Calu3 (cell line): Measurements from ENCODE around the gene MYO9B. TPM values are rescaled to one million over a fixed set of nuclear protein-coding genes. Genes with fewer than 3 reads are reported as not detected.

Experiments used
- BruUV-seq: library from RNA; stranded (reverse); fragments of 400-500 nt; replicated peaks from 2 replicates; lab custom pipeline; 2021; lab: Mats Ljungman, UMichigan
- CTCF ChIA-PET: fragments of 300-600 bp; sonication (Branson Sonifier 250); formaldehyde crosslinking; loops from one replicate; lab custom pipeline; 2022; ENCODE audit warnings: antibody characterized with exemption; lab: Charles Lee
- DNase-seq: peaks from one replicate; pipeline ENCODE4 v3.0.0; 2022
- H3K27ac Mint-ChIP-seq: one replicate; pipeline ENCODE4 v1.8.0; 2022; ENCODE audit warnings: mixed read lengths; ENCODE audit not compliant: unreplicated experiment
- H3K27me3 Mint-ChIP-seq: one replicate; pipeline ENCODE4 v1.8.0; 2022; ENCODE audit warnings: mixed read lengths; ENCODE audit not compliant: unreplicated experiment
- H3K36me3 Mint-ChIP-seq: one replicate; pipeline ENCODE4 v1.8.0; 2022; ENCODE audit warnings: mild to moderate bottlenecking, moderate library complexity, mixed read lengths; ENCODE audit not compliant: insufficient read depth, unreplicated experiment
- H3K4me1 Mint-ChIP-seq: one replicate; pipeline ENCODE4 v1.8.0; 2022; ENCODE audit warnings: mild to moderate bottlenecking, low read depth, mixed read lengths; ENCODE audit not compliant: unreplicated experiment
- H3K4me3 Mint-ChIP-seq: one replicate; pipeline ENCODE4 v1.8.0; 2022; ENCODE audit warnings: mild to moderate bottlenecking, low read depth, moderate library complexity, mixed read lengths; ENCODE audit not compliant: unreplicated experiment
- H3K9me3 Mint-ChIP-seq: one replicate; pipeline ENCODE4 v1.8.0; 2022; ENCODE audit warnings: low read depth, mixed read lengths; ENCODE audit not compliant: unreplicated experiment
- intact Hi-C: fragments of 100-400 bp; cut with micrococcal nuclease; formaldehyde crosslinking; loops from one replicate; pipeline ENCODE4 v1.10.0; 2022; ENCODE audit not compliant: unreplicated experiment
- total RNA-seq: library from RNA; stranded (reverse); gene quantifications from 2 replicates; pipeline ENCODE4 v1.2.3, GENCODE V29; 2022
- TF ChIP-seq, protein P1 (sequence below): fragments of 200-600 bp; IDR thresholded peaks from one replicate; pipeline ENCODE4 v1.8.0; 2022; ENCODE audit warnings: antibody characterized with exemption; ENCODE audit not compliant: unreplicated experiment

MYO9B gene
- total RNA-seq, 1 experiment from 2014 or later = 38.4 TPM

DNA sequence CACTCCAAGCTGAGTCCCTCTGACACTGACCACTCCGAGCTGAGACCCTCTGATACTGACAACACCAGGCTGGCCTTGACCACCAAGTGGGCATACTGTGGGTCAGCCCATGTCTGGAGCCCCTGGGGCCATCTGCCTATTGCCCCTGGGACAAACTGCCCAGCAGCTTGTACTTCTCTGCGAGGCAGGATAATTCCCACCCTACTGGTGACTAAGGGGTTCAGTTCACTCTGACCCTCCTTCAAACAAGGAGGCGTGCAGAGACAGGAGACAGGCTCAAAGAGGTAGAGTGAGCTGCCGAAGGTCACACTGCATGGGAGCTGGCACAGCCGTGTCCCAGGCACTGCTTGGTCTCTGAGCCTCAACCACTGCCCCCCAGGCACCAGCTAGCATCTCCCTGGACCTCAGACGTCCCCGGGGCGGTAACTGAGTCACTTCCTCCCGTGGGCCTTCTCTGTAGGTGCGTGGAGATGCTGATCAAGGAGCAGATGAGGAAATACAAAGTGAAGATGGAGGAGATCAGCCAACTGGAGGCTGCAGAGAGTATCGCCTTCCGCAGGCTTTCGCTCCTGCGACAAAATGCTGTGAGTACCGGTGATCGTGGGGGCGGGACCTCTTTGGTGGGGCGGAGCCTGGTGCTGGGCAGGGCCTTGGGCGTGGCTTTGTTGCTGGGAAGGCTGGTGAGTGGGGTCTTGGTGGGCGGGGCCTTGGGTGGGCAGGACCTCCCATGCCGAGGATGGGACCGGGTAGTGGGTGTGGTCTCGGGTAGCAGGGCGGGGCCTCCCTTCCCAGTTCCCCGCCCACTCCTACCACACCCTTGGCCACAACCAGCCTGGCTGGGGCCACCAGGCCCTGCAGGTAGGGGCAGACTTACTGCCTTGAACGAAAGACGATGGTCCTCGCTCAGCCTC is 133.8 kb downstream of the MYO9B start:
- Mint-ChIP-seq H3K27me3 (no peaks in the 10 kb centered on the region), H3K4me1 (no peaks in the 10 kb centered on the region), H3K36me3 (peaks cover 28% of the 10 kb centered on the region), H3K27ac (no peak overlapping the region), H3K9me3 (no peaks in the 10 kb centered on the region), H3K4me3 (no peak overlapping the region)
- intact Hi-C loops = loop anchor here (5.0 kb wide), 1 partner anchor 73 kb away; the partner anchor contains the start of gene ANKLE1
- peak; percentile 13 for DNase-seq
- TF ChIP-seq, protein P1, sequence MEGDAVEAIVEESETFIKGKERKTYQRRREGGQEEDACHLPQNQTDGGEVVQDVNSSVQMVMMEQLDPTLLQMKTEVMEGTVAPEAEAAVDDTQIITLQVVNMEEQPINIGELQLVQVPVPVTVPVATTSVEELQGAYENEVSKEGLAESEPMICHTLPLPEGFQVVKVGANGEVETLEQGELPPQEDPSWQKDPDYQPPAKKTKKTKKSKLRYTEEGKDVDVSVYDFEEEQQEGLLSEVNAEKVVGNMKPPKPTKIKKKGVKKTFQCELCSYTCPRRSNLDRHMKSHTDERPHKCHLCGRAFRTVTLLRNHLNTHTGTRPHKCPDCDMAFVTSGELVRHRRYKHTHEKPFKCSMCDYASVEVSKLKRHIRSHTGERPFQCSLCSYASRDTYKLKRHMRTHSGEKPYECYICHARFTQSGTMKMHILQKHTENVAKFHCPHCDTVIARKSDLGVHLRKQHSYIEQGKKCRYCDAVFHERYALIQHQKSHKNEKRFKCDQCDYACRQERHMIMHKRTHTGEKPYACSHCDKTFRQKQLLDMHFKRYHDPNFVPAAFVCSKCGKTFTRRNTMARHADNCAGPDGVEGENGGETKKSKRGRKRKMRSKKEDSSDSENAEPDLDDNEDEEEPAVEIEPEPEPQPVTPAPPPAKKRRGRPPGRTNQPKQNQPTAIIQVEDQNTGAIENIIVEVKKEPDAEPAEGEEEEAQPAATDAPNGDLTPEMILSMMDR = no peak
- CTCF ChIA-PET = no interaction called here
- no TSS peak for BruUV-seq

DNA sequence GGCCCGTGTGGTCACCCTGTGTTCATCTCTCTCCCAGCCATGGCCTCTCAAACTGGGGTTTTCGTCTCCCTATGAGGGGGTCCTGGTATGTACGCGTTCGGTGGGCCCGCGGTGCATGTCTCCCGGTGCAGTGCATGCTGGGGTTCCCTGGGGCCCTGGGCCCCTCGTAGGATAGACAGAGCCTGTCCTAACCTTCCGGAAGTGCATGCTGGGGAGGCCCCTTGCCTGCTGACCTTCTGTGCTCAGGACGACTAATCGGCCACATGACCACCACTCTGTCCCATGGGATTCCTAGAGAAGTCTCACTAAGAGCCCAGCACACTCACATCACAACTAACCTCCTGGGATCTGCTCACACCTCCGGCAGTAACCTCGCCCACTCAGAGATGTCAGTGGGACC is 134.7 kb downstream of the MYO9B start:
- CTCF ChIA-PET = no interaction called here
- Mint-ChIP-seq H3K4me1 (no peaks in the 10 kb centered on the region), H3K4me3 (no peak overlapping the region), H3K36me3 (peaks cover 35% of the 10 kb centered on the region), H3K9me3 (no peaks in the 10 kb centered on the region), H3K27me3 (no peaks in the 10 kb centered on the region), H3K27ac (no peak overlapping the region)
- BruUV-seq = no TSS peak
- TF ChIP-seq, protein P1 = no peak
- intact Hi-C loops = no loop called here
- no peak for DNase-seq

DNA sequence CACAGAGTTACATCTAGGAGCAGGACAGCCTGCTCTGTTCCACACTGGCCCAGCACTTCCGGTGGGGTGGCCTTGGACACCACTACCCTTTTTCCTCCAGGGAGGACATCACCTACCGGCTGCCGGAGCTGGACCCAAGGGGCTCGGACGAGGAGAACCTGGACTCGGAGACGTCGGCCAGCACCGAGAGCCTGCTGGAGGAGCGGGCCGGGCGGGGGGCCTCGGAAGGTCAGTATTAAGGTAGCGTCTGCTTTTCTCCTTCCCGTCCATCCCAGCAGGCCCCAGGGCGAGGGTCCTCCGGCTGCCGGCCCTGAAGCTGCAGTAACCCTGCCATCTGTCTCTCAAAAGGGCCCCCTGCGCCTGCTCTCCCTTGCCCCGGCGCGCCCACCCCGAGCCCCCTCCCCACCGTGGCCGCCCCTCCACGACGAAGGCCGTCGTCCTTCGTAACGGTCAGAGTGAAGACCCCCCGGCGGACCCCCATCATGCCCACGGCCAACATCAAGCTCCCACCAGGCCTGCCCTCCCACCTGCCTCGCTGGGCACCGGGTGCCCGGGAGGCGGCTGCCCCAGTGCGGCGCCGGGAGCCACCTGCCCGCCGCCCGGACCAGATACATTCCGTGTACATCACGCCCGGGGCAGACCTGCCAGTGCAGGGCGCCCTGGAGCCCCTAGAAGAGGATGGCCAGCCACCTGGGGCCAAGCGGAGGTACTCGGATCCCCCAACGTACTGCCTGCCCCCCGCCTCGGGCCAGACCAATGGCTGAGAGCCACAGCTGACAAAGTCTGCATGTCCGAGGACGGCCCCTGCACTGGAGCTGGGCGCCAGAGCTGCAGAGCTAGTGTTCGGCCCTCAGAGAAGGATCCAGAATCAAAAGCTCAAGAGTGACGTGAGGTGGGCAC is 136.2 kb downstream of the MYO9B start:
- CTCF ChIA-PET = interaction anchor here (0.5 kb wide), 1 partner anchor 1595 kb away, joined by 3 read pairs; no protein-coding TSS in a partner anchor
- BruUV-seq = no TSS peak
- Mint-ChIP-seq H3K36me3 (peaks cover 38% of the 10 kb centered on the region), H3K9me3 (no peaks in the 10 kb centered on the region), H3K4me3 (no peak overlapping the region), H3K4me1 (no peaks in the 10 kb centered on the region), H3K27ac (no peak overlapping the region), H3K27me3 (no peaks in the 10 kb centered on the region)
- no peak for DNase-seq
- intact Hi-C loops = no loop called here
- TF ChIP-seq, protein P1 = no peak

DNA sequence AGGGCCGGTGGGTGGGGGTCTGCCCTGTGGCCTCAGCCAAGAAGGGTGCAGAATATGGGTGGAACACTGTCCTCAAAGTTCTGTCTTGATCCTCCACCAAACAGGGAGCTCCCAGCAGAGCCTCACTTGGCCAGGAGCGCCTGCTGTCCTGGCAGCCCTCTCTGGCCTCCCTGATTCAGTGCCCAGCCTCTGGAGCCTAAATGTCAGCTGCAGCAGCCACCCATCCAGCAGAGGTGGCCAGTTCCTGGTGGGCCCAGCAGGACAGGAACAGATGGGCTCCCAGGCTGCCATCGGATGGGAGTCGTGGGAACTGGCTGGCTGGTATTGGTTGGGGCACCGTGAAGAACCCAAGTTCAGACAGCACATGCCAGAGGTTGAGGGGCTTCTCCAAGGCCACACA is 137.8 kb downstream of the MYO9B start:
- CTCF ChIA-PET = no interaction called here
- H3K4me1 Mint-ChIP-seq = no peaks in the 10 kb centered on the region

More for the DNA sequence above, 137.8 kb downstream of the MYO9B start:
- Mint-ChIP-seq H3K9me3 (no peaks in the 10 kb centered on the region), H3K27me3 (no peaks in the 10 kb centered on the region), H3K4me3 (no peak overlapping the region), H3K36me3 (peaks cover 47% of the 10 kb centered on the region), H3K27ac (no peak overlapping the region)
- no peak for DNase-seq
- TF ChIP-seq, protein P1 = no peak
- intact Hi-C loops = no loop called here
- no TSS peak for BruUV-seq
